Measurements from ENCODE around the gene AOPEP.

DNA sequence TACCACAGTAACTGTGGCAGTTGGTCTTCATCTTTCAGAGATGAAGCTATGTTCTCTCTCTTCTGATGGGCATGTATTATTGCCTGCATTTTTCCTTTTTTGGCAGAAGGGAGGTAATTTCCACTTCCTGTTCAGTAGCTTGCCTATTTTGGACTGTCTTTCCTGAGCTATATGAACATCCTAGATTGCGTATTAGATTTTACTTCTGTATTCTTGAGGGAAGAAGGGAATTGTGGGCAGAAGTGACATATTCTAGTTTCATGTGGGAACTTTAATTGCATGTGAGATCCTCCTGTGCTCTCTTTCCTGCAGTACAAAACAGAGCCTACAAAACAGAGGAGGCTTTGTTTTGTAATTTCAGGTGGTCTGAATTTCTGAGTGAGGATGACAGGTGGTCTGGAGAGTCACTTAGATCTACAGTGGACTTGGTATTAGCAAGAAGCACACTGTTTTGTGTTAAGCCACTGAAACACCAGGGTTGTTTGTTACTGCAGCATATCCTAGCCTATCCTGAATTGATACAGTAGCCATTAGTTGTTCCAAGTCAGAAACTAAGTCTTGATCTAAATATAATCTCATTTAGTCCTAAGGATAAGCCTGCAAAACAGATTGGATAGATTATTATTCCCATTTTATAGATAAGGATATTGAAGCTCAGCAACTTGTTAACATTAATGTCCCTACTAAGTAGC, 68.1 kb downstream of the AOPEP start:
- no peak for TF ChIP-seq HOXA3 (CRISPR knock-in tag; IDR thresholded peaks at IDR 0.05)
- TF ChIP-seq, protein P1, sequence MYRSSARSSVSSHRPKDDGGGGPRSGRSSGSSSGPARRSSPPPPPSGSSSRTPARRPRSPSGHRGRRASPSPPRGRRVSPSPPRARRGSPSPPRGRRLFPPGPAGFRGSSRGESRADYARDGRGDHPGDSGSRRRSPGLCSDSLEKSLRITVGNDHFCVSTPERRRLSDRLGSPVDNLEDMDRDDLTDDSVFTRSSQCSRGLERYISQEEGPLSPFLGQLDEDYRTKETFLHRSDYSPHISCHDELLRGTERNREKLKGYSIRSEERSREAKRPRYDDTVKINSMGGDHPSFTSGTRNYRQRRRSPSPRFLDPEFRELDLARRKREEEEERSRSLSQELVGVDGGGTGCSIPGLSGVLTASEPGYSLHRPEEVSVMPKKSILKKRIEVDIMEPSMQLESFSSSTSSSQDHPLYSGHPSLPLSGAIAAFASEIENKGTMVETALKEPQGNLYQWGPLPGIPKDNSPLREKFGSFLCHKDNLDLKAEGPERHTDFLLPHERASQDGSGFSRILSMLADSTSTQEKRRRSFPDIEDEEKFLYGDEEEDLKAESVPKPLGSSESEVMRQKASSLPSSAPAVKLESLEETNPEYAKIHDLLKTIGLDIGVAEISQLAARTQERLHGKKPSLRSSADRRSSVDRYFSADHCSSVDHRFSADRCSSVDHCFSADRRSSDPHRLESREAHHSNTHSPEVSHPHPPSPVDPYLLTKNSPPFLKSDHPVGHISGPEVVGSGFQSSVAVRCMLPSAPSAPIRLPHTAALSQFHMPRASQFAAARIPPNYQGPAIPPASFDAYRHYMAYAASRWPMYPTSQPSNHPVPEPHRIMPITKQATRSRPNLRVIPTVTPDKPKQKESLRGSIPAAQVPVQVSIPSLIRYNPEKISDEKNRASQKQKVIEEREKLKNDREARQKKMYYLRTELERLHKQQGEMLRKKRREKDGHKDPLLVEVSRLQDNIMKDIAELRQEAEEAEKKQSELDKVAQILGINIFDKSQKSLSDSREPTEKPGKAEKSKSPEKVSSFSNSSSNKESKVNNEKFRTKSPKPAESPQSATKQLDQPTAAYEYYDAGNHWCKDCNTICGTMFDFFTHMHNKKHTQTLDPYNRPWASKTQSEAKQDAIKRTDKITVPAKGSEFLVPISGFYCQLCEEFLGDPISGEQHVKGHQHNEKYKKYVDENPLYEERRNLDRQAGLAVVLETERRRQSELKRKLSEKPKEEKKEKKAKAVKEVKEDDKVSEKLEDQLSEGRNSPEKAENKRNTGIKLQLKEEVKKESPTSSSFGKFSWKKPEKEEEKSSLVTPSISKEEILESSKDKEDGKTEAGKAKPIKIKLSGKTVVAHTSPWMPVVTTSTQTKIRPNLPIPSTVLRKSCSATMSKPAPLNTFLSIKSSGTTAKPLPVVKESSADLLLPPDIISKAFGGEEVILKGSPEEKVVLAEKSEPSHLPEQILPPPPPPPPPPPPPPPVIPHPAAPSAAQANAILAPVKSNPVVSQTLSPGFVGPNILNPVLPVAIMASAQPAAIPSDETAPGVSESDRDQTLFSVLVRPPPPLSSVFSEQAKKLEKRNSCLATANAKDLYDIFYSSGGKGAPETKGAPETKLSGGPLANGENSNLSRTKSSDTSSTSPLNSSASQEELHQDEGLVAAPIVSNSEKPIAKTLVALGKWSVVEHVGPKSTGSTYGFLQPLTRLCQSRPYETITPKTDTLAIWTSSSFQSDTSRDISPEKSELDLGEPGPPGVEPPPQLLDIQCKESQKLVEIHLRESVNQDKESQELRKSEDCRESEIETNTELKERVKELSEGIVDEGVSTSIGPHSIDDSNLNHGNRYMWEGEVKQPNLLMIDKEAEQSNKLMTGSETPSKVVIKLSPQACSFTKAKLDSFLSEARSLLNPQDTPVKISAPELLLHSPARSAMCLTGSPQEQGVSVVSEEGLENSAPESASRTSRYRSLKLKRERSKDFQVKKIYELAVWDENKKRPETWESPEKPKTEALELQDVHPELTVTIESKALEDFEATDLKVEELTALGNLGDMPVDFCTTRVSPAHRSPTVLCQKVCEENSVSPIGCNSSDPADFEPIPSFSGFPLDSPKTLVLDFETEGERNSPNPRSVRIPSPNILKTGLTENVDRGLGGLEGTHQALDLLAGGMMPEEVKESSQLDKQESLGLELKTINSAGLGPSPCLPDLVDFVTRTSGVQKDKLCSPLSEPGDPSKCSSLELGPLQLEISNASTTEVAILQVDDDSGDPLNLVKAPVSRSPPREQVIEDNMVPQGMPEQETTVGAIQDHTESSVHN (CRISPR knock-in tag; IDR thresholded peaks at IDR 0.05), result no peak
